Ishikawa (cell line): Measurements from ENCODE around the gene DNAJB4.

Experiments used
- CEBPB ChIP-seq: IDR thresholded peaks from 2 replicates; pipeline ENCODE4 v1.6.1; 2012
- CREB1 ChIP-seq: IDR thresholded peaks from 2 replicates; pipeline ENCODE4 v1.6.1; 2012; ENCODE audit warnings: low read depth
- EGR1 ChIP-seq: IDR thresholded peaks from 2 replicates; pipeline ENCODE4 v1.6.1; 2012
- EP300 ChIP-seq: IDR thresholded peaks from 2 replicates; pipeline ENCODE4 v1.6.1; 2012; ENCODE audit warnings: borderline replicate concordance
- FOXM1 ChIP-seq: IDR thresholded peaks from 2 replicates; pipeline ENCODE4 v1.6.1; 2012; ENCODE audit warnings: low read depth, borderline replicate concordance
- NFIC ChIP-seq: IDR thresholded peaks from 2 replicates; pipeline ENCODE4 v1.6.1; 2012
- RAD21 ChIP-seq: IDR thresholded peaks from 2 replicates; pipeline ENCODE4 v1.6.1; 2012; ENCODE audit warnings: low read depth
- TAF1 ChIP-seq: IDR thresholded peaks from 2 replicates; pipeline ENCODE4 v1.6.1; 2012; ENCODE audit warnings: low read depth, mild to moderate bottlenecking
- TCF12 ChIP-seq: IDR thresholded peaks from 2 replicates; pipeline ENCODE4 v1.6.1; 2012; ENCODE audit warnings: low read depth
- TEAD4 ChIP-seq: IDR thresholded peaks from 2 replicates; pipeline ENCODE4 v1.6.1; 2012
- YY1 ChIP-seq: IDR thresholded peaks from 2 replicates; pipeline ENCODE4 v1.6.1; 2012; ENCODE audit warnings: low read depth
- ZBTB7A ChIP-seq: IDR thresholded peaks from 2 replicates; pipeline ENCODE4 v1.6.1; 2012; ENCODE audit warnings: low read depth
- TF ChIP-seq, protein P1 (sequence below): IDR thresholded peaks from 2 replicates; pipeline ENCODE4 v1.6.1; 2012
- TF ChIP-seq, protein P2 (sequence below): IDR thresholded peaks from 2 replicates; pipeline ENCODE4 v1.6.1; 2012
- TF ChIP-seq, protein P3 (sequence below): IDR thresholded peaks from 2 replicates; pipeline ENCODE4 v1.6.1; 2012; ENCODE audit warnings: low read depth, mild to moderate bottlenecking

DNAJB4 gene

DNA sequence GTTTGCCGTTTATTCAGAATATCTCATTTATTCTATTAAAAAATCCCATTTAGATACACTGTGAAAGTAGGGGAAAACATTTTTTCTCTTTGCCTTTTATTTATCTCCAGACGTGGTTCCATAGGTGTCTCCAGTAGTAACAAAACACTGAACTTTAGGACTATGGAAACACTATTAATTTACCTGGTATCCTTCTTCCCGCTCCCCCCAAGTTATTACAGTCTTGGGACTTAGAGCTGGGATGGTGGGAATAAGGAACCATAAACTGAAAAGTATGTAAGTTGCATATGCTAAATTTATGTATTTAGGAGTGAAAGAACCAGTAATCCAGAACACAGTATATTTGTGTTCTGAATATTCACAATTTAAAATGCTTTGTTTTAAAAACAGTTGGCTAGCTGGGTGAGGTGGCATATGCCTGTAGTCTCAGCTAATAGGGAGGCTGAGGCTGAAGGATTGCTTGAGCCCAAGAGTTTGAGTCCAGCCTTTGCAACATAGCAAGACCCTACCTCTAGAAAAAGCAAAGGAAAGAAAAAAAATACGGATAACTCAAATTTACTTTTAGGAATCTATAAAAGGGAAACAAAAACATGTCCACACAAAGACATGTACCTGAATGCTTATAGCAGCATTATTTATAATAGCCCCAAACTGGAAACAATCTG lies 3.1 kb downstream of the DNAJB4 start:
- TF ChIP-seq YY1 (no peak), TEAD4 (no peak), EP300 (no peak), CEBPB (no peak), RAD21 (no peak), ZBTB7A (no peak), CREB1 (no peak), TCF12 (no peak), FOXM1 (no peak), TAF1 (no peak), NFIC (no peak), EGR1 (no peak)
- TF ChIP-seq, protein P1, sequence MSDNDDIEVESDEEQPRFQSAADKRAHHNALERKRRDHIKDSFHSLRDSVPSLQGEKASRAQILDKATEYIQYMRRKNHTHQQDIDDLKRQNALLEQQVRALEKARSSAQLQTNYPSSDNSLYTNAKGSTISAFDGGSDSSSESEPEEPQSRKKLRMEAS, result no peak
- TF ChIP-seq, protein P2, sequence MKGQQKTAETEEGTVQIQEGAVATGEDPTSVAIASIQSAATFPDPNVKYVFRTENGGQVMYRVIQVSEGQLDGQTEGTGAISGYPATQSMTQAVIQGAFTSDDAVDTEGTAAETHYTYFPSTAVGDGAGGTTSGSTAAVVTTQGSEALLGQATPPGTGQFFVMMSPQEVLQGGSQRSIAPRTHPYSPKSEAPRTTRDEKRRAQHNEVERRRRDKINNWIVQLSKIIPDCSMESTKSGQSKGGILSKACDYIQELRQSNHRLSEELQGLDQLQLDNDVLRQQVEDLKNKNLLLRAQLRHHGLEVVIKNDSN, result no peak
- TF ChIP-seq, protein P3, sequence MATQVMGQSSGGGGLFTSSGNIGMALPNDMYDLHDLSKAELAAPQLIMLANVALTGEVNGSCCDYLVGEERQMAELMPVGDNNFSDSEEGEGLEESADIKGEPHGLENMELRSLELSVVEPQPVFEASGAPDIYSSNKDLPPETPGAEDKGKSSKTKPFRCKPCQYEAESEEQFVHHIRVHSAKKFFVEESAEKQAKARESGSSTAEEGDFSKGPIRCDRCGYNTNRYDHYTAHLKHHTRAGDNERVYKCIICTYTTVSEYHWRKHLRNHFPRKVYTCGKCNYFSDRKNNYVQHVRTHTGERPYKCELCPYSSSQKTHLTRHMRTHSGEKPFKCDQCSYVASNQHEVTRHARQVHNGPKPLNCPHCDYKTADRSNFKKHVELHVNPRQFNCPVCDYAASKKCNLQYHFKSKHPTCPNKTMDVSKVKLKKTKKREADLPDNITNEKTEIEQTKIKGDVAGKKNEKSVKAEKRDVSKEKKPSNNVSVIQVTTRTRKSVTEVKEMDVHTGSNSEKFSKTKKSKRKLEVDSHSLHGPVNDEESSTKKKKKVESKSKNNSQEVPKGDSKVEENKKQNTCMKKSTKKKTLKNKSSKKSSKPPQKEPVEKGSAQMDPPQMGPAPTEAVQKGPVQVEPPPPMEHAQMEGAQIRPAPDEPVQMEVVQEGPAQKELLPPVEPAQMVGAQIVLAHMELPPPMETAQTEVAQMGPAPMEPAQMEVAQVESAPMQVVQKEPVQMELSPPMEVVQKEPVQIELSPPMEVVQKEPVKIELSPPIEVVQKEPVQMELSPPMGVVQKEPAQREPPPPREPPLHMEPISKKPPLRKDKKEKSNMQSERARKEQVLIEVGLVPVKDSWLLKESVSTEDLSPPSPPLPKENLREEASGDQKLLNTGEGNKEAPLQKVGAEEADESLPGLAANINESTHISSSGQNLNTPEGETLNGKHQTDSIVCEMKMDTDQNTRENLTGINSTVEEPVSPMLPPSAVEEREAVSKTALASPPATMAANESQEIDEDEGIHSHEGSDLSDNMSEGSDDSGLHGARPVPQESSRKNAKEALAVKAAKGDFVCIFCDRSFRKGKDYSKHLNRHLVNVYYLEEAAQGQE, result no peak

GRCh38 chr1:78009276-78009675 lies 4.5 kb downstream of the DNAJB4 start:
- TF ChIP-seq TAF1 (no peak), TEAD4 (no peak), EP300 (no peak), CREB1 (no peak), NFIC (no peak), YY1 (no peak)
- TF ChIP-seq, protein P3, result no peak
- TF ChIP-seq, protein P2, result no peak

- TF ChIP-seq, protein P2, result no peak
- no peak for TF ChIP-seq TCF12
- no peak for TF ChIP-seq EP300
- TF ChIP-seq FOXM1, result no peak
- TF ChIP-seq TAF1, result no peak
- no peak for TF ChIP-seq YY1
- TF ChIP-seq RAD21, result no peak
- TF ChIP-seq CEBPB, result no peak
- TF ChIP-seq, protein P3, result no peak
These were observed 5.1 kb downstream of the DNAJB4 start for GRCh38 chr1:78009836-78010235.

GRCh38 chr1:78011050-78011449 lies 6.3 kb downstream of the DNAJB4 start:
- TF ChIP-seq TAF1 (no peak), TCF12 (no peak)

GRCh38 chr1:78015148-78015547 lies 10.4 kb downstream of the DNAJB4 start:
- TF ChIP-seq, protein P2, result no peak
- no peak for TF ChIP-seq EP300
- no peak for TF ChIP-seq YY1
- no peak for TF ChIP-seq CREB1
- no peak for TF ChIP-seq FOXM1
- TF ChIP-seq EGR1, result no peak
- no peak for TF ChIP-seq NFIC
- TF ChIP-seq TEAD4, result no peak
- no peak for TF ChIP-seq TAF1
- TF ChIP-seq TCF12, result no peak
- TF ChIP-seq ZBTB7A, result no peak
